Measurements from ENCODE around the gene CAMK2D.

CAMK2D gene

GRCh38 chr4:113594231-113594556, 167.3 kb downstream of the CAMK2D start:
- no peak for DNase-seq

GRCh38 chr4:113593400-113594230, 167.9 kb downstream of the CAMK2D start:
- DNase-seq = no peak

- no peak for DNase-seq
Observed at GRCh38 chr4:113591982-113592381, 169.6 kb downstream of the CAMK2D start.

GRCh38 chr4:113588895-113589668, 172.5 kb downstream of the CAMK2D start:
- DNase-seq = no peak

GRCh38 chr4:113587640-113588275, 173.8 kb downstream of the CAMK2D start:
- no peak for DNase-seq

- no peak for DNase-seq
Observed at GRCh38 chr4:113587156-113587555, 174.4 kb downstream of the CAMK2D start.

GRCh38 chr4:113586072-113586471, 175.5 kb downstream of the CAMK2D start:
- DNase-seq = no peak

- DNase-seq = no peak
Observed at GRCh38 chr4:113584407-113585150, 177.0 kb downstream of the CAMK2D start.

- no peak for DNase-seq
Observed at GRCh38 chr4:113582737-113583136, 178.8 kb downstream of the CAMK2D start.

GRCh38 chr4:113579360-113579759, 182.2 kb downstream of the CAMK2D start:
- DNase-seq = no peak

DNA sequence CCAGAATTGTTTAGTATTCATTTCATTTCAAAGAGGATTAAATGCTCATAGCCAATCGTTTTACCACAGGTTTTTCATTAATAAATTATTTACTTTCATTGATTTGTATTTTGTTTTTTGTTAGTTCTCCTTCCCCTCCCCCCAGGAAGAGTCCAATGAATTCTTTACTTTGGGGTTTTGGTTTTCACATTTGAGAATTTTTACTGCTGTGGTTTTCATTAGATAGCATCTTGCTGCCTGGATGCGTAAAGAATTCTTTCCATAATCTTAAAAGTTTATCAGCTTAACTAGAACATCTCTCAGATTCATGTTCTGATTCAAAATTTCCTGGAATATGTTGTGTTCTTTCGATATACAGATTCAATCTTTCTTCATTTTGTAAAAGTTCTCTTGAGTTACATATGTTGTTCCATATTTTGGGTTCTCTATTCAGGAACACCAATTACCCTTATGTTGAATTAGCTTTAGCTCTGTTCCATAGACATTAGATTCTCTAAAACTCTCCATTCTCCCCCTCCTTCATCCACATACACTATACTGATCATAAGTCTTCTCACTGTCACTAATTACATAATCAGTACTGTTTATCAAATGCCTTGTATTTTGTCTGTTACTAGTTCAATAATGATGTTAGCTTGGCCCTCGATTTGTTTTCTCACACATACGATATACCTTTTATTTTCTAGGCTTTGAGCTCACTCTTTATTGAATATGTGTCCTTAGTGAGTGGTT, 184.4 kb downstream of the CAMK2D start:
- DNase-seq = no peak

DNA sequence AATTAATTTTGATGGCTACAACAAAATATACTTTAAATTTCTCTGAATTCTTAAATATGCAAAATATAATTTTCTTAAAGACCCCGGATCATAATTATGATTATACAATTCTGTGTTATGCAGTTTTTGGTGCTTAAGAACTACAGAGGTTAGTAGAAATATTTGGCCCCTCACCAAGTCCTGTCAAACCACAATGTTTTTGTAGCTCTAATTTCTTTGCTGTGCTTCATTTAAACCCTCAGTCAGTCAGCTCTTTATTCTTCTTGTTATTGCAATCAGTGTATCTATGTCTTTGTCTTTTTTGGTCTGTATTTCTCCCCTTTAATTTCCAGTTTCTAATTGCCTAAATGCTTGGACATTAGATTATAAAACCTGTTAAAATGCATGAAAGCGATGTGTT, 186.1 kb downstream of the CAMK2D start:
- no peak for DNase-seq

DNA sequence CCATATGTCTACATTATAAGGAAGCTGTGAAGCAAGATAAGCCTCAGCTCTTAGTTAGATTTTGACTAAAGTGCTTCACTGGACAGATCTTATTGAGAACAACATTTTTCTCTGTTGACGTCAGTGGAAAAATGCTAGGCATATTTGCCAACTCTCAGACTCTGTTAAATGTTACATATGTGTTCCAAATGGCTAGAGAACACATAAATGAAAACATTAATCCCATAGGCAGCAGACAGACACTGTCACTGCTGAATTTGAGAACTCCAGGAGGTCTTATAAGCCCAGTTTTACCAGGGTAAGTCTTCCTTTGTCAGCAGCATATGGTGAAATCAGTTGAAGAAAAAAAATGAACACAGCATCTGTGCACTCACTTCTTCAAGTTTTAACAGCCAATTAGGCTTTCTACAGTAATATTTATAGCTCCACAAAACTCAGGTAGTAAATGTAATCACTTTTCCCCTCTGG, 186.9 kb downstream of the CAMK2D start:
- no peak for DNase-seq

DNA sequence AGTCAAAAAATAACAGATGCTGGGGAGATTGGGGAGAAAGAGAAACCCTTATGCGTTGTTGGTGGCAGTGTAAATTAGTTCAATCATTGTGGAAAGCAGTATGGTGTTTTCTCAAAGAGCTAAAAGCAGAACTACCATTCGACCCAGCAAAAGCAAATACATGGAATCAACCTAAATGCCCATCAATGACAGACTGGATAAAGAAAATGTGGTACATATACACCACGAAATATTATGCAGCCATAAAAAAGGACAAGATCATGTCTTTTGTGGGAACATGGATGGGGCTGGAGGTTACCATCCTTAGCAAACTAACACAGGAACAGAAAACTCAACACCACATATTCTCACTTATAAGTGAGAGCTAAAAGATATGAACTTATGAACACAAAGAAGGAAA, 188.9 kb downstream of the CAMK2D start:
- DNase-seq = no peak

DNA sequence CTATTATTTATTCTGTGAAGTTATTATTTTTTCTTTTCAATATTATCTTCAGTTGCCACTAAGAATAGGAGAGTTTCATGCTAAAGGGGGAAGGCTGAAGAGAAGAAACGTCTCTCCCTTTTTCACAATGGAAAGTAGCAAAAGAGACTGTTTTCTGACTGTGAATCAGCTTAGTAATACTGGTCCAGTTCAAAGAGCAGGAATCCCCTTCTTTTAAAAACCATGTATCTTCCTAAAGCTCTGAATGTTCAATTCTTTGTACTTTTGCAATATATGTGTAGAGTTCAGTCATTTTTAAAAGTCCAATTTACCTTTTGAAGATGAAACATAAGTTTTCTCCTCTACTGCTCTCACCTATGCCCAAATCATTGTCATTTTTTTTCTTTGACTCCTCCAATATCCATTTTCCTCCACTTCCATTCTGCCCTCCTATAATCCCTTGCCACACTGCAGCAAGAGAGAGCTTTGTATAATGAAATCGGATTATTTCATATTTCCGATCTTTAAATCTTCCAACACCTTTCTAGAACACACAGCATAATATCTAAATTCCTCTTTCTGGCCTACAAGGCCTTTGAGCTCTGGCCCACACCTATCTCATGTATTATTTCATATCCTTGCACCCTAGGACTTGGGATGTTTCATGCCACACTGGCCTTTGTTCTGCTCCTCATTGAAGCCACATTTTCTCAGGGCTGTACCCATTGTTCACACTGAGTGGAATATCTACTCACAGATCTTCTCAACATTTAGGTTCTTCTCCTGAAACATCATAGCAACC, 195.3 kb downstream of the CAMK2D start:
- no peak for DNase-seq

DNA sequence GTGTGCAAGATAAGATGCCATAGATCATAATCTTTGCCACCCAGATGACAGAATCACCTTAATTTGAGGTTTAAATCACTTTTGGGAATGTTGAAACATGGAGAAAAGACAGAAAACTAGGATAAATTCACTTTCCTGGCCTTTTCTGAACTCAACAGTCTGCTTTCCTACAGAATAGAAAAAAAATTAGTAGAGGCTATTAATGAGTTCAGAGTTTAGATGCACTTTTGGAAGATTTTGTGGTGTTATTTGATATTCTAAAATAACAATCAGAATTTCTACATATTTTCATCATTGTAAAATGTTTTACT, 195.9 kb downstream of the CAMK2D start:
- no peak for DNase-seq

DNA sequence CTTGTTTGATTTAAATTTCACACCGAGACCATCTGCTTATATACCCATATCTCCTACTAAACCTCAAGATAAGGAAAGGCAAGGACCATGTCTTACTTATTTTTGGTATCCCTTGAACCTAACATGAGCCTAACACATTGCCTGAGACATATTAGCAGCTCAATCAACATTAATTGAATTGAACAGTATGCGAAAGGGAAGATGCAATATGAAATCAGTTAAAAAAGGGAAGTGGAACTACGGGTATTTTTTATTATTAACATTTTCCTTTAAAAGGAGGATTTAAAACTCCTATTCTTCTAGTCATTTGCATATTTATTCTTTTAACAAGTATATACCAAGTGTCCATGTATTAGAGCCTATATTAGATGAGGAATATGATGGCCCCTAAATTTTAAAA, 197.0 kb downstream of the CAMK2D start:
- no peak for DNase-seq

- no peak for DNase-seq
Observed at GRCh38 chr4:113563691-113564378, 197.7 kb downstream of the CAMK2D start.

GRCh38 chr4:113561758-113562157, 199.8 kb downstream of the CAMK2D start:
- no peak for DNase-seq

DNA sequence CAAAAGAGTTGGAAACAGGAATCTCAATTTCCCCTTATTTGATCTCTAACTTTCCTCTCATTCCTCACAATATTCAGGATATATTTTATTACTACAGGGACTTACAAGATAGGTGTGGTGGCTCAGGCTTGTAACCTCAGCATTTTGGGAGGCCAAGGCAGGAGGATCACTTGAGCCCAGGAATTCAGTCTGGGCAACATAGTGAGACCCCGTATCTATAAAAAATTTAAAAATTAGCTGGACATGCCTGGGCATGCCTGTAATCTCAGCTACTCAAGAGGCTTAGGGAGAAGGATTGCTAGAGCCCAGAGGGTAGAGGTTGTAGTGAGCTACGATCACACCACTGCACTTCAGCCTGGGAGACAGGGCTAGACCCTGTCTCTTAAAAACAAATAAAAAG, 200.4 kb downstream of the CAMK2D start:
- no peak for DNase-seq

GRCh38 chr4:113560579-113560978, 201.0 kb downstream of the CAMK2D start:
- DNase-seq = no peak
